Neural cell (in vitro differentiated cells): ENCODE results near the gene ELOVL3.

ENCODE experiments used
- EP300 ChIP-seq: fragments of 450-650 bp; conservative IDR thresholded peaks from 2 replicates; pipeline ENCODE4 v1.6.1; 2014; ENCODE audit warnings: antibody characterized with exemption, mild to moderate bottlenecking, moderate library complexity; ENCODE audit not compliant: poor library complexity, severe bottlenecking
- EZH2 ChIP-seq: fragments of 200-600, 300-800 bp; shearing (Covaris generic), sonication (generic); IDR thresholded peaks from 2 replicates; pipeline ENCODE4 v1.6.1; 2014; ENCODE audit warnings: antibody characterized with exemption, low read length, borderline replicate concordance, mild to moderate bottlenecking; ENCODE audit not compliant: insufficient read depth, poor library complexity, severe bottlenecking
- MXI1 ChIP-seq: fragments of 450-650 bp; conservative IDR thresholded peaks from 2 replicates; pipeline ENCODE4 v1.6.1; 2014; ENCODE audit warnings: antibody characterized with exemption, mild to moderate bottlenecking; ENCODE audit not compliant: poor library complexity, severe bottlenecking
- POLR2AphosphoS5 ChIP-seq: IDR thresholded peaks from 2 replicates; pipeline ENCODE4 v1.6.1; 2012
- RAD21 ChIP-seq: fragments of 450-650 bp; conservative IDR thresholded peaks from 2 replicates; pipeline ENCODE4 v1.6.1; 2014; ENCODE audit warnings: antibody characterized with exemption, mild to moderate bottlenecking, moderate library complexity
- SMC3 ChIP-seq: fragments of 450-650 bp; conservative IDR thresholded peaks from 2 replicates; pipeline ENCODE4 v1.6.1; 2014; ENCODE audit warnings: antibody characterized with exemption, mild to moderate bottlenecking, moderate library complexity; ENCODE audit not compliant: poor library complexity
- TAF1 ChIP-seq: IDR thresholded peaks from 2 replicates; pipeline ENCODE4 v1.6.1; 2012; ENCODE audit warnings: low read depth
- TF ChIP-seq, protein P1 (sequence below): fragments of 450-650 bp; IDR thresholded peaks from 2 replicates; pipeline ENCODE4 v1.5.1; 2014; ENCODE audit warnings: antibody characterized with exemption, mild to moderate bottlenecking, moderate library complexity; ENCODE audit not compliant: poor library complexity, severe bottlenecking
- TF ChIP-seq, protein P2 (sequence below): IDR thresholded peaks from 2 replicates; pipeline ENCODE4 v1.6.1; 2012; ENCODE audit warnings: borderline replicate concordance

DNA sequence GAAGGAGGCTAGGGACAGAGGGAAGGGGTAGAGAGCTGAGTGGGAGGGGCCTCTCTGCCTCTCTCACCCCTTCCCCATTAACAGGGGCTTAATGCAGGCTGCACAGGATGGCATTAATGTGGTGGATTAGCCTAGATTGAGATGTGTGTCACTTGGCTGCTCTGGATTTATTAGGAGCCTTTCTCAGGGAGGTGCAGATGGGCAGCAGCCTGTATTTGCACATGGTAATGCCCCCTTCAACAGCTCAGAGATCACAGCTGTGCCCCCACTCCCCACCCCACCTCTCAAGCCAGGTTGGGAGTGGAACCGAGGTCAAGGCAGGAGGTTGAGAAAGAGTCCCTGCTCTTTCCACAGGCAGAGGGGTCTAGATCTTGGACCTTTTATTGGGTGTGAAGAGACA lies 7.9 kb downstream of the ELOVL3 start:
- TF ChIP-seq POLR2AphosphoS5 = no peak
- TF ChIP-seq, protein P1, sequence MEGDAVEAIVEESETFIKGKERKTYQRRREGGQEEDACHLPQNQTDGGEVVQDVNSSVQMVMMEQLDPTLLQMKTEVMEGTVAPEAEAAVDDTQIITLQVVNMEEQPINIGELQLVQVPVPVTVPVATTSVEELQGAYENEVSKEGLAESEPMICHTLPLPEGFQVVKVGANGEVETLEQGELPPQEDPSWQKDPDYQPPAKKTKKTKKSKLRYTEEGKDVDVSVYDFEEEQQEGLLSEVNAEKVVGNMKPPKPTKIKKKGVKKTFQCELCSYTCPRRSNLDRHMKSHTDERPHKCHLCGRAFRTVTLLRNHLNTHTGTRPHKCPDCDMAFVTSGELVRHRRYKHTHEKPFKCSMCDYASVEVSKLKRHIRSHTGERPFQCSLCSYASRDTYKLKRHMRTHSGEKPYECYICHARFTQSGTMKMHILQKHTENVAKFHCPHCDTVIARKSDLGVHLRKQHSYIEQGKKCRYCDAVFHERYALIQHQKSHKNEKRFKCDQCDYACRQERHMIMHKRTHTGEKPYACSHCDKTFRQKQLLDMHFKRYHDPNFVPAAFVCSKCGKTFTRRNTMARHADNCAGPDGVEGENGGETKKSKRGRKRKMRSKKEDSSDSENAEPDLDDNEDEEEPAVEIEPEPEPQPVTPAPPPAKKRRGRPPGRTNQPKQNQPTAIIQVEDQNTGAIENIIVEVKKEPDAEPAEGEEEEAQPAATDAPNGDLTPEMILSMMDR = no peak
- no peak for TF ChIP-seq EZH2
- no peak for TF ChIP-seq RAD21
- no peak for TF ChIP-seq SMC3
- TF ChIP-seq, protein P2, sequence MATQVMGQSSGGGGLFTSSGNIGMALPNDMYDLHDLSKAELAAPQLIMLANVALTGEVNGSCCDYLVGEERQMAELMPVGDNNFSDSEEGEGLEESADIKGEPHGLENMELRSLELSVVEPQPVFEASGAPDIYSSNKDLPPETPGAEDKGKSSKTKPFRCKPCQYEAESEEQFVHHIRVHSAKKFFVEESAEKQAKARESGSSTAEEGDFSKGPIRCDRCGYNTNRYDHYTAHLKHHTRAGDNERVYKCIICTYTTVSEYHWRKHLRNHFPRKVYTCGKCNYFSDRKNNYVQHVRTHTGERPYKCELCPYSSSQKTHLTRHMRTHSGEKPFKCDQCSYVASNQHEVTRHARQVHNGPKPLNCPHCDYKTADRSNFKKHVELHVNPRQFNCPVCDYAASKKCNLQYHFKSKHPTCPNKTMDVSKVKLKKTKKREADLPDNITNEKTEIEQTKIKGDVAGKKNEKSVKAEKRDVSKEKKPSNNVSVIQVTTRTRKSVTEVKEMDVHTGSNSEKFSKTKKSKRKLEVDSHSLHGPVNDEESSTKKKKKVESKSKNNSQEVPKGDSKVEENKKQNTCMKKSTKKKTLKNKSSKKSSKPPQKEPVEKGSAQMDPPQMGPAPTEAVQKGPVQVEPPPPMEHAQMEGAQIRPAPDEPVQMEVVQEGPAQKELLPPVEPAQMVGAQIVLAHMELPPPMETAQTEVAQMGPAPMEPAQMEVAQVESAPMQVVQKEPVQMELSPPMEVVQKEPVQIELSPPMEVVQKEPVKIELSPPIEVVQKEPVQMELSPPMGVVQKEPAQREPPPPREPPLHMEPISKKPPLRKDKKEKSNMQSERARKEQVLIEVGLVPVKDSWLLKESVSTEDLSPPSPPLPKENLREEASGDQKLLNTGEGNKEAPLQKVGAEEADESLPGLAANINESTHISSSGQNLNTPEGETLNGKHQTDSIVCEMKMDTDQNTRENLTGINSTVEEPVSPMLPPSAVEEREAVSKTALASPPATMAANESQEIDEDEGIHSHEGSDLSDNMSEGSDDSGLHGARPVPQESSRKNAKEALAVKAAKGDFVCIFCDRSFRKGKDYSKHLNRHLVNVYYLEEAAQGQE = no peak
- TF ChIP-seq EP300 = no peak
- no peak for TF ChIP-seq TAF1
- no peak for TF ChIP-seq MXI1
